Heart left ventricle (tissue), 16 donors: ENCODE data around the gene THSD4. TPM values are rescaled to one million over a fixed set of nuclear protein-coding genes. Genes with fewer than 3 reads are reported as not detected.
"Not testable (repeated sequence)": the region's sequence is repeated elsewhere in the genome, so short reads cannot be mapped to it uniquely, and the experiment has no call there.

ENCODE experiments used
- ATAC-seq, 4 donors: fragments of 200-7000 bp; cut with Tn5 transposase; one replicate each; pipeline ENCODE4 v1.9.1; 2020 to 2022; ENCODE audit warnings: moderate library complexity in 4 of 4, mild to moderate bottlenecking in 3 of 4, moderate number of reproducible peaks in 1 of 4
- DNase-seq, 5 donors: peaks; one replicate each; pipeline ENCODE4 v3.0.0-alpha.2; 2020
- H3K27ac ChIP-seq, 12 donors: fragments of 200-600 bp; sonication (generic) in 4 of 12; one replicate each; pipeline versions ENCODE4 v1.5.0 to v1.8.0; 2016 to 2022; ENCODE audit warnings: mild to moderate bottlenecking in 2 of 12
- H3K27me3 ChIP-seq, 9 donors: fragments of 200-600 bp; sonication (generic) in 2 of 9; one replicate each; pipeline versions ENCODE4 v1.5.1 to v1.8.0; 2016 to 2022; ENCODE audit warnings: mild to moderate bottlenecking in 3 of 9
- H3K36me3 ChIP-seq, 9 donors: fragments of 200-600 bp; sonication (generic) in 2 of 9; one replicate each; pipeline versions ENCODE4 v1.5.0 to v1.8.0; 2018 to 2022; ENCODE audit warnings: mild to moderate bottlenecking in 2 of 9
- H3K4me1 ChIP-seq, 12 donors: fragments of 200-600 bp; sonication (generic) in 4 of 12; one replicate each; pipeline versions ENCODE4 v1.5.0 to v1.8.0; 2016 to 2022; ENCODE audit warnings: mild to moderate bottlenecking in 3 of 12
- H3K4me3 ChIP-seq, 12 donors: fragments of 200-600 bp; sonication (generic) in 4 of 12; one replicate each; pipeline versions ENCODE4 v1.5.0 to v1.8.0; 2017 to 2022; ENCODE audit warnings: mild to moderate bottlenecking in 9 of 12, moderate library complexity in 4 of 12
- H3K9me3 ChIP-seq, 12 donors: fragments of 200-600 bp; sonication (generic) in 4 of 12; one replicate each; pipeline versions ENCODE4 v1.5.0 to v1.8.0; 2016 to 2022; ENCODE audit warnings: mild to moderate bottlenecking in 1 of 12
- POLR2A ChIP-seq, 2 donors: fragments of 450-650 bp; IDR thresholded peaks; one replicate each; pipeline ENCODE4 v1.6.1; 2017; ENCODE audit warnings: antibody characterized with exemption in 2 of 2, mild to moderate bottlenecking in 2 of 2, moderate library complexity in 2 of 2
- WGBS, 4 donors: extraction: QIAGEN DNeasy Blood & Tissue Kit in 2 of 4; methylation state at CpG; one replicate each; pipeline versions ENCODE4 v1.1.5 to v1.1.7; 2013 to 2018; 5-methylcytosine and 5-hydroxymethylcytosine counted together
- intact Hi-C, 10 donors: fragments of 100-400 bp; cut with DNase I; formaldehyde crosslinking; loops; one replicate each; pipeline versions ENCODE4 v1.11.1 to v1.14.2; 2022
- polyA plus RNA-seq, 2 donors: library from polyadenylated mRNA; stranded (reverse); fragments of 200-250 nt; gene quantifications; one replicate each; pipeline ENCODE4 v1.2.3, GENCODE V29; 2013
- total RNA-seq, 9 donors: library from RNA; depleted of rRNA in 2 of 9; stranded (reverse); fragments of >200 nt in 2 of 9; fragmentation: NEBNext Ultra II Directional in 3 of 9; extraction: Animal tissue kit (Norgen Biotek cat#: 25700) in 3 of 9; gene quantifications; one replicate each; pipeline versions ENCODE4 v1.1.0 to v1.2.4, GENCODE V29; 2016 to 2023
- TF ChIP-seq, protein P1 (sequence below), 12 donors: fragments of 200-600 bp; sonication (generic) in 4 of 12; IDR thresholded peaks; one replicate each; pipeline versions ENCODE4 v1.5.0 to v1.8.0; 2018 to 2022; ENCODE audit warnings: antibody characterized with exemption in 12 of 12, mild to moderate bottlenecking in 5 of 12
- donor health status: ischemic (EF 13 %, LVEDD 7.1; RV severe dilation, severe dysfunction).
- donor health status: healthy with polysubstance abuse.
- donor health status: DM: no; HTN: yes; CAD: no.
- donor health status: DM: no; HTN: no; CAD: no.
- donor health status: ischemic (EF 25% LVEDD 6.9; RV normal size, moderate dysfunction).
- donor health status: ischemic (EF 25% LVEDD 5.7; RV mildly dilated, moderate dysfunction).
- donor health status: healthy.
- donor health status: DM: yes; HTN: yes; CAD: no.
- donor health status: ischemic (EF 35%, LVEDD 5.7; RV mildly dilated, moderate dysfunction).
- donor health status: nonischemic (EF 11% LVEDD 7.7; RV severe dilation, severe dysfunction).
- donor health status: DM: yes; HTN: yes; CAD: no.
- donor health status: PGD.
- donor health status: ischemic (EF 29% LVEDD 5.4; RV normal size, mild dysfunction).
- donor health status: nonischemic (EF 23%, LVEDD 6.1; RV moderate dilation, normal function).

Gene THSD4
- total and polyA plus RNA-seq, 11 donors: 32.6 to 206 (median 93.2) TPM

DNA sequence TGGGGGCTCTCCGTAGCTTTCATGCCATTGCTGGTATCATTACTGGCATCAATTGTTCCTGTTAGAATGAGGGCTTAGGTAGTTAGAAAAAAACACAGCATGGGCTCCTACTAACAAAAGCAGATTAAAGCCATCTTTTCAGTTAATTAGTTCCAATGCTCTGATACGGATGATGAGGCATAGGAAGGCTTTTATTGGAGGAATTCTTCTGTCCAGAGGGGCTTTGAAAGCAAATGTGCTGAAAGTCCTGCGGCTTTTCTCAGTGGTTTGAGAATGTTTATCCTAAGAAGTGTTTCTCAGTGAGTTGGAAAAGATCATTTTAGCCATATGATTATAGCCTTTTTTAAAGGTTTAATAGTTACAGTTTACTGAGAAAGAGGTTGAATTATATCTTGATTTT is 198.5 kb downstream of the THSD4 start:
- TF ChIP-seq POLR2A (IDR thresholded peaks at IDR 0.05): no peak
- TF ChIP-seq, protein P1, sequence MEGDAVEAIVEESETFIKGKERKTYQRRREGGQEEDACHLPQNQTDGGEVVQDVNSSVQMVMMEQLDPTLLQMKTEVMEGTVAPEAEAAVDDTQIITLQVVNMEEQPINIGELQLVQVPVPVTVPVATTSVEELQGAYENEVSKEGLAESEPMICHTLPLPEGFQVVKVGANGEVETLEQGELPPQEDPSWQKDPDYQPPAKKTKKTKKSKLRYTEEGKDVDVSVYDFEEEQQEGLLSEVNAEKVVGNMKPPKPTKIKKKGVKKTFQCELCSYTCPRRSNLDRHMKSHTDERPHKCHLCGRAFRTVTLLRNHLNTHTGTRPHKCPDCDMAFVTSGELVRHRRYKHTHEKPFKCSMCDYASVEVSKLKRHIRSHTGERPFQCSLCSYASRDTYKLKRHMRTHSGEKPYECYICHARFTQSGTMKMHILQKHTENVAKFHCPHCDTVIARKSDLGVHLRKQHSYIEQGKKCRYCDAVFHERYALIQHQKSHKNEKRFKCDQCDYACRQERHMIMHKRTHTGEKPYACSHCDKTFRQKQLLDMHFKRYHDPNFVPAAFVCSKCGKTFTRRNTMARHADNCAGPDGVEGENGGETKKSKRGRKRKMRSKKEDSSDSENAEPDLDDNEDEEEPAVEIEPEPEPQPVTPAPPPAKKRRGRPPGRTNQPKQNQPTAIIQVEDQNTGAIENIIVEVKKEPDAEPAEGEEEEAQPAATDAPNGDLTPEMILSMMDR (IDR thresholded peaks at IDR 0.05): no peak
- H3K4me3 ChIP-seq: no peak overlapping the region
- no peak for DNase-seq
- WGBS, 4 donors: 89 to 96% (median 92%) methylated on average over 3 of the region's 3 CpGs
- intact Hi-C loops: no loop called here
- H3K4me1 ChIP-seq: peaks cover 0 to 16% (median 0%) of the 10 kb centered on the region in 12 donors
- H3K36me3 ChIP-seq: peaks cover 0 to 4% (median 0%) of the 10 kb centered on the region in 9 donors
- no peak overlapping the region for H3K27ac ChIP-seq
- no peaks in the 10 kb centered on the region for H3K27me3 ChIP-seq
- H3K9me3 ChIP-seq: no peaks in the 10 kb centered on the region
- ATAC-seq: no peak

DNA sequence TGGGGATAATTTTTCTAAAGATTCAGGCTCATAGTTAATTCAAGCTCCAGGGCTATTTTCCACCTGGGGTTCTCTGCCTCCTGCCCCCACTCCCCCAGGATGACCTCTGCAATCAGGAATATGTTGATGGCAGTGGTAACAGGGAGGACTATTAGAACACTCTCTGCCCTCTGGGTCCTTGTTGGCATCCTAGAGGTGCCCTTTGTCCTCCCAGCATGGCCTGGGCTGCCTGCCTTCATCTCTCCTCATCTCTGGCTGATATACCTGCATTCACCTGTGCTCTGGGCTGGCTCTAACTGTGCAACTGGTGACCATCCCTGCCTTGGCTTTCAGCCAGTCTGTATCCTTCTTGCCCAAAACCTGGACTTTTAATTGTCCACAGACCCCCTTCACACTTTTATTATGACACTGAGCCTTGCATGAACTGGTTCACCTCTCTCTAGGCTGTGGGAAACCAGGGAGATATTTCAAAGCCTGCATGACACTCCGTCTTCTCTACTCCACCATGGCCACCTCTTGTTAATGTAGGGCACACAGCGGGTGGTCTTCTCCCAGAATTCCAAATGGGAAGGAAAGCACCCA is 199.8 kb downstream of the THSD4 start:
- H3K27ac ChIP-seq: no peak overlapping the region
- intact Hi-C loops: no loop called here
- no peak for ATAC-seq

DNA sequence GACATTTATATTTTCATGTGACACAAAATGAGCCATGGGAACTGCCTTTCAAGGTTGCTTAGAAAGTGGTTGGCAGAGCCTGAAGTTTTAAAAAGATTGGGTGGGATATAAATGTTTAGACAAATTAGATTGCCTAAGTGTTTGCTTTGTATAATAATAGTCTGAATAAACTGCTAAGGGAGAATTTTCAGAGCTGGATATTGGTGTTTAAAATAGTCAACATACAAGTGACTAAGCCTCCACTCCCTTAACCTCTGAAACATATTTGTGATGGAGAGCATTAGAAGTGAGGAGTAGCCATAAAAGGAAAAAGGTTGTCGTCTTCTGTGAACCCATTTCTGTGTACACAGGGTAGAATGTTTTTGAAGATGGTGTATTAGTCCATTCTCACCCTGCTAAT is 201.6 kb downstream of the THSD4 start:
- DNase-seq (no peak), ATAC-seq (no peak)
- no peak overlapping the region for H3K4me3 ChIP-seq
- H3K27me3 ChIP-seq: no peaks in the 10 kb centered on the region
- no peaks in the 10 kb centered on the region for H3K9me3 ChIP-seq
- TF ChIP-seq, protein P1 (IDR thresholded peaks at IDR 0.05): no peak
- TF ChIP-seq POLR2A (IDR thresholded peaks at IDR 0.05): no peak
- peaks cover 0 to 13% (median 0%) of the 10 kb centered on the region in 12 donors for H3K4me1 ChIP-seq
- WGBS, 4 donors: 94 to 100% (median 99%) methylated on average over 1 of the region's 1 CpG
- no peak overlapping the region for H3K27ac ChIP-seq
- H3K36me3 ChIP-seq: peaks cover 0 to 4% (median 0%) of the 10 kb centered on the region in 9 donors
- intact Hi-C loops: no loop called here

More for the DNA sequence above, 199.8 kb downstream of the THSD4 start:
- TF ChIP-seq, protein P1 (IDR thresholded peaks at IDR 0.05): no peak
- TF ChIP-seq POLR2A (IDR thresholded peaks at IDR 0.05): no peak
- H3K4me3 ChIP-seq: no peak overlapping the region
- H3K36me3 ChIP-seq: peaks cover 0 to 4% (median 0%) of the 10 kb centered on the region in 9 donors
- 79 to 91% (median 89%) methylated on average over 2 of the region's 2 CpGs for WGBS, 4 donors
- DNase-seq: no peak
- H3K27me3 ChIP-seq: no peaks in the 10 kb centered on the region
- no peaks in the 10 kb centered on the region for H3K9me3 ChIP-seq
- peaks cover 0 to 16% (median 0%) of the 10 kb centered on the region in 12 donors for H3K4me1 ChIP-seq

DNA sequence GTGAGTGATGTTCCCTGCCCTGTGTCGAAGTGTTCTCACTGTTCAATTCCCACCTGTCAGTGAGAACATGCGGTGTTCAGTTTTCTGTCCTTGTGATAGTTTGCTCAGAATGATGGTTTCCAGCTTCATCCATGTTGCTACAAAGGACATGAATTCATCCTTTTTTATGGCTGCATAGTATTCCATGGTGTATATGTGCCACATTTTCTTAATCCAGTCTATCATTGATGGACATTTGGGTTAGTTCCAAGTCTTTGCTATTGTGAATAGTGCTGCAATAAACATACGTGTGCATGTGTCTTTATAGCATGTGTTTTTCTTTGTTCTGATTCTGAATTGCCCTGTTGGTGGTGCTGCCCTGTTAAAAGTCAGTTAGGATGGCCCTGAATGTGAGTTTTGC is 204.2 kb downstream of the THSD4 start:
- DNase-seq, H3K36me3 ChIP-seq, H3K4me3 ChIP-seq, H3K9me3 ChIP-seq, ATAC-seq, H3K27ac ChIP-seq, H3K27me3 ChIP-seq, intact Hi-C loops: not testable (repeated sequence)
- WGBS, 4 donors: 94 to 96% (median 95%) methylated on average over 3 of the region's 3 CpGs
- H3K4me1 ChIP-seq: peaks cover 0 to 19% (median 0%) of the 10 kb centered on the region in 12 donors

DNA sequence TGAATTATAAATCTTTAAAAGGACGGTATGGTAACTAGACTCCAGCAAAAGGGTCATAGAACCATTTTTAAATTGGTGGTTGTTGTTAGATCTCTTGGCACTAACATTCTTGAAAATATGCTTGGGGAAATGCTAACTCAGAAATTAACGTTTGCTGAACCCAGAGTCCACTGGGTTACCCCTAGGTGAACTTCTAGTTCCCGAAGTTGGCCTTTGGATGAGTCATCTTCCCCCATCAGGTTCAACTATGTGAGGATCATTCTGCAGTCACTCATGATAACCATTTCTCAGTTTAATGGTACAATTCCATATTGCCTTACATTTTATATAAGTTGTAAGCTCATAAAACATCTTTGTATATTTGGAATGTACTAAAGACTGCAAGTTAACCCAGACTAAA is 204.7 kb downstream of the THSD4 start:
- H3K27ac ChIP-seq: no peak overlapping the region
- H3K27me3 ChIP-seq: no peaks in the 10 kb centered on the region
- no peak for ATAC-seq
- TF ChIP-seq POLR2A (IDR thresholded peaks at IDR 0.05): no peak
- TF ChIP-seq, protein P1 (IDR thresholded peaks at IDR 0.05): no peak
- 88 to 93% (median 91%) methylated on average over 3 of the region's 3 CpGs for WGBS, 4 donors
- H3K9me3 ChIP-seq: no peaks in the 10 kb centered on the region
- H3K36me3 ChIP-seq: no peaks in the 10 kb centered on the region
- H3K4me1 ChIP-seq: peaks cover 0 to 16% (median 0%) of the 10 kb centered on the region in 12 donors
- no peak for DNase-seq
- intact Hi-C loops: no loop called here
- no peak overlapping the region for H3K4me3 ChIP-seq
